COLO829 (cell line): ENCODE data around the gene SNX1.

ENCODE experiments used
- DNase-seq: peaks from one replicate; pipeline ENCODE4 v3.0.0; 2012; ENCODE audit warnings: low spot score

Gene SNX1

GRCh38 chr15:64146520-64146884 is 50.7 kb downstream of the SNX1 start:
- DNase-seq, result no peak

GRCh38 chr15:64146885-64147681 is 51.3 kb downstream of the SNX1 start:
- peak; percentile 29 for DNase-seq

GRCh38 chr15:64148168-64148567 is 52.4 kb downstream of the SNX1 start:
- DNase-seq, result no peak

- no peak for DNase-seq
These were observed 52.8 kb downstream of the SNX1 start for GRCh38 chr15:64148581-64148980.

- no peak for DNase-seq
These were observed 53.6 kb downstream of the SNX1 start for GRCh38 chr15:64149424-64149823.

GRCh38 chr15:64149893-64150578 is 54.3 kb downstream of the SNX1 start:
- no peak for DNase-seq

- DNase-seq, result no peak
These were observed 56.1 kb downstream of the SNX1 start, which contains the start of gene SNX22 for GRCh38 chr15:64151727-64152506. TSS of gene SNX22 (plus strand) at chr15:64151731. CDS start at chr15:64151776, 45 bp downstream.

GRCh38 chr15:64152507-64153387 is 57.0 kb downstream of the SNX1 start:
- no peak for DNase-seq

- DNase-seq, result peak; percentile 82
These were observed 57.9 kb downstream of the SNX1 start for GRCh38 chr15:64153480-64154367.

GRCh38 chr15:64155802-64156651 is 60.2 kb downstream of the SNX1 start:
- DNase-seq, result no peak

GRCh38 chr15:64156652-64157331 is 61.0 kb downstream of the SNX1 start:
- no peak for DNase-seq

GRCh38 chr15:64157599-64158125 is 61.9 kb downstream of the SNX1 start:
- DNase-seq, result no peak

- no peak for DNase-seq
These were observed 62.8 kb downstream of the SNX1 start for GRCh38 chr15:64158363-64159134.

- DNase-seq, result no peak
These were observed 66.1 kb downstream of the SNX1 start for GRCh38 chr15:64161688-64162477.

GRCh38 chr15:64162478-64162868 is 66.7 kb downstream of the SNX1 start:
- no peak for DNase-seq

GRCh38 chr15:64162869-64163658 is 67.3 kb downstream of the SNX1 start, which contains the start of gene PPIB:
TSS of gene PPIB (minus strand) at chr15:64163022. CDS start at chr15:64162986, 36 bp downstream.
- DNase-seq, result peak; percentile 89
